ENCODE data around the gene TMEM269.

The TMEM269 gene

DNA sequence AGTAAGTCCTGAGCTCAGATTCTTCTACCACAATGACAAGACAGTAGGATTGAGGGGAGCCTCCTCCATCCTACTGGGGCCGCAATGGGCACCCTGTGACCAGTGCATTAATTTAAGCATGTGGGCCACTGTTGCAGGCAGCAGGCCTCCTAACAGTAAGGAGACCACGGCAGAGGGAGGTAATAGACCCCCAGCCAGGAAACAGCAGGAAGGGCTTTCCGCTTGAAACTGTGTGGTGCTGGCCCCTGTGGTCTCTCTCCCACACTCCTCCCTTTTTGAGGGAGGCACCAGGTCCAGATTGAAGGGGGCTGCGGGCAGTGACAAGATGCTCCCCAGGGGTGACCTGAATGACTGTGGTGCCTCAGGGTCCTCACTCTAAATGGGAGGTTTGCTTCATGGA lies 43.1 kb upstream of the TMEM269 start:
- POLR2A ChIA-PET (ENCODE audit: low non-redundant PET) = no interaction called here
- TF ChIP-seq, protein P1, sequence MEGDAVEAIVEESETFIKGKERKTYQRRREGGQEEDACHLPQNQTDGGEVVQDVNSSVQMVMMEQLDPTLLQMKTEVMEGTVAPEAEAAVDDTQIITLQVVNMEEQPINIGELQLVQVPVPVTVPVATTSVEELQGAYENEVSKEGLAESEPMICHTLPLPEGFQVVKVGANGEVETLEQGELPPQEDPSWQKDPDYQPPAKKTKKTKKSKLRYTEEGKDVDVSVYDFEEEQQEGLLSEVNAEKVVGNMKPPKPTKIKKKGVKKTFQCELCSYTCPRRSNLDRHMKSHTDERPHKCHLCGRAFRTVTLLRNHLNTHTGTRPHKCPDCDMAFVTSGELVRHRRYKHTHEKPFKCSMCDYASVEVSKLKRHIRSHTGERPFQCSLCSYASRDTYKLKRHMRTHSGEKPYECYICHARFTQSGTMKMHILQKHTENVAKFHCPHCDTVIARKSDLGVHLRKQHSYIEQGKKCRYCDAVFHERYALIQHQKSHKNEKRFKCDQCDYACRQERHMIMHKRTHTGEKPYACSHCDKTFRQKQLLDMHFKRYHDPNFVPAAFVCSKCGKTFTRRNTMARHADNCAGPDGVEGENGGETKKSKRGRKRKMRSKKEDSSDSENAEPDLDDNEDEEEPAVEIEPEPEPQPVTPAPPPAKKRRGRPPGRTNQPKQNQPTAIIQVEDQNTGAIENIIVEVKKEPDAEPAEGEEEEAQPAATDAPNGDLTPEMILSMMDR (conservative IDR thresholded peaks at IDR 0.05; ENCODE audit: low read depth) = no peak
- H3K27ac ChIP-seq = peak overlapping the region; percentile 92
- CTCF ChIA-PET = no interaction called here
- DNase-seq (ENCODE audit: low spot score) = no peak

DNA sequence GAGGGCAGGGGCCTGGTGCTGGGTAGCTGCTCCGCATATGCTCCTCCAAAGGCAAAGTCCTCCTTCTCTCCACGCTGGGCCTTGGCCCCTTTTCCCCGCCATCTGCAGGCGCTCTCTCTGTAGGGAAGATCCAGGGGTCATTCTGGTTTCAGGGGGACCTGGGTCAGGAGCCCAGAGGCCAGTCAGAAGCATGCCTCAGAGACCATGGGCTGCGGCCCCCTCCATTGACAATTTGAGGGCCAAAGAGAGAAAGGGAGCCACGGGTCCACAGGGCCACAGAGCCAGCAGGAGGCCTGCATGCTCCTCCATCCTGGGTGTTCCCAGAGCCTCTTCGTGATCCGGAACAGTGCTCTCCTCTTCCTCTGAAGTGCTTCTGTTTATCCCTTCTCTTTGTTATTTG lies 42.6 kb upstream of the TMEM269 start:
- peak overlapping the region; percentile 92 for H3K27ac ChIP-seq
- TF ChIP-seq, protein P1 (conservative IDR thresholded peaks at IDR 0.05; ENCODE audit: low read depth) = no peak
- ChIA-PET POLR2A (ENCODE audit: low non-redundant PET) (no interaction called here), CTCF (interaction anchor here (1.5 kb wide), 1 partner anchor 24 kb away, joined by 5 read pairs; no protein-coding TSS in a partner anchor)
- DNase-seq (ENCODE audit: low spot score) = no peak

DNA sequence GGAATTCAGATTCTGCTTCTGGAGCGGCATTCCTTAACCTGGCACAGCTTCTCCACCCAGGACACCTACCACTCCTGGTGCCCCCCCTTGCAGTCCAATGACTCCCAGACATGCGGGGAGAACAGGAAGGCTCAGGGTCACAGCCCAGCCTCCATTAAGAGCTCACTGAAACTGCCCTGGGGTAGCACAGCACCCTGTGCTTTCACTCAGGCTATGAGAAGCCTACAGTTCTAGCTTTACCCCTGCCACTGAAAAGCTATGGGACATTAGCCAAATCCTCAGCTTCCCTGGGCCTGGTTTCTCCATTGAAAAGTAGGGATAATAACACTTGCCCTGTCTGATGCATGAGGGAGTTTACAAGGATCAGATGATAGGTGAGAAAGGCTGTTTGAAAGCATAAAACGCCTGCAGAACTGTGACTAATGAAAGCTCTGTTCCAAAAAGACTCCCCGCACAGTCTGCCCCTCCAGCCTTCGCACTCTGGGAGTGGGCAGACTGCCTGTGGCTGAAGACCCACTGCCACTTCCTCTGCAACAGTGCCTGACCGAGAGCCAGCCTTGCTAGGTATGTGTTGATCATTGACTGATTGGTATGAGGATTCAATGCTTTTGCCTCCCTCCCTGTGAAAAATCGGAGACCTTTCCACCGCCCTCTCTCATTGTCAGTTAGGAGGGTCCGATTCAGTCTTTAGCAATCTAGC lies 42.0 kb upstream of the TMEM269 start:
- DNase-seq (ENCODE audit: low spot score) = no peak
- CTCF ChIA-PET = interaction anchor here (0.6 to 1.5 kb wide), 3 partner anchors 23 to 557 kb away, joined by 3 to 5 read pairs (median 4); no protein-coding TSS in a partner anchor
- peak overlapping the region; percentile 92 for H3K27ac ChIP-seq
- POLR2A ChIA-PET (ENCODE audit: low non-redundant PET) = no interaction called here
- TF ChIP-seq, protein P1 (conservative IDR thresholded peaks at IDR 0.05; ENCODE audit: low read depth) = no peak

DNA sequence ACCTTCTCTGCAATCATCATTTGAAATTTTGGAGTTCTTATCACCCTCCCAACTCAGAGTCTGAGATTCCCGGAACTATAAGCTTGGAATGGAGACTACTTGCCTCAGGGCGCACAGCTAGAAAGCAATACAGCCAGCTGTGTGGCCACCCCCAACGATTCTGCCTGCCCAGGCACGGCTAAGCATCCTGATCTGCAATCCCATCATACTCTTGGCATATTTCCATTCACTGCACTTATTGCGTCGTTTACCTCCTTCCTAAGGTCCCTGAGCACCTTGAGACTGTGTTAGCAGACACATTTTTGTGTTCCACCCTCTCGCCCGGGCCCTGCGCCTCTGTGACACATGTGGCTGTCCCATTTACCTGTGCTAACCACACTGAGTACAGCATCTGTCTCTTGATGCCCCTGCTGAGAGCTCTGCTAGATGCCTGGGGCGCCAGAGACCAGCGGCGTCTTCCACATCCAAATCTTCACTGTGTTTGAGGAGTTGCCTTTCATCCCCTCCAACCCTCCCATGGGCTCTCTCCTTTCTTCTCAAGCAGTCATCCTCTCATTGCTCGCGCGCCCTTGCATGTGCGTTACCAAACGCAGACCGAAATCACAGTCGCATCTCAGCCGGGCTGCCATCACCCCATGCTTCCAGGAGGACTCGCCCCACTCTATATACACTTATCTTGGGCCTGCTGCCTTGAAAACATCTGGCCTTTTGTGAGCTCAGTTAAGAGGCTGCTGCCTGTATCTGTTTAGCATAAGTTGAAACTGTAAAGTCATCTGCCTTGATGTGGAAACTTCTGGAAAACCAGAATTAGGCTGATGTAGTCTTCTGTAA lies 41.3 kb upstream of the TMEM269 start:
- POLR2A ChIA-PET (ENCODE audit: low non-redundant PET) = no interaction called here
- CTCF ChIA-PET = interaction anchor here (0.7 to 1.5 kb wide), 2 partner anchors 22 to 558 kb away, joined by 3 to 5 read pairs; no protein-coding TSS in a partner anchor

DNA sequence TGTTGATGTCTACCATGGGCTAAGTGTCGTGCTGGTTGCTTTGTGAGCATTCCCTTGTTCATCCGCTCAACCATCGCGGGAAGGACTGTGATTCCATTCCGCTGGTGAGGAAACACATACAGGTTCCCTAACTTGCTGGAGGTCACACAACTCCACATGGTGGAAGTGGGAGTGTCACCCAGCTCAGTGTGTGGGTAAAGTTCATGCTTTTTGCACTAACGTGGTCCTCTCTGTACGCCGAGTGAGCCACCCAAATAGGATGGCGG lies 40.7 kb upstream of the TMEM269 start:
- peak overlapping the region; percentile 92 for H3K27ac ChIP-seq
- ChIA-PET POLR2A (ENCODE audit: low non-redundant PET) (no interaction called here), CTCF (no interaction called here)
- TF ChIP-seq, protein P1 (conservative IDR thresholded peaks at IDR 0.05; ENCODE audit: low read depth) = no peak
- no peak for DNase-seq (ENCODE audit: low spot score)

More for the DNA sequence above, 41.3 kb upstream of the TMEM269 start:
- DNase-seq (ENCODE audit: low spot score) = peak; percentile 89
- TF ChIP-seq, protein P1 (conservative IDR thresholded peaks at IDR 0.05; ENCODE audit: low read depth) = no peak
- H3K27ac ChIP-seq = peak overlapping the region; percentile 92

DNA sequence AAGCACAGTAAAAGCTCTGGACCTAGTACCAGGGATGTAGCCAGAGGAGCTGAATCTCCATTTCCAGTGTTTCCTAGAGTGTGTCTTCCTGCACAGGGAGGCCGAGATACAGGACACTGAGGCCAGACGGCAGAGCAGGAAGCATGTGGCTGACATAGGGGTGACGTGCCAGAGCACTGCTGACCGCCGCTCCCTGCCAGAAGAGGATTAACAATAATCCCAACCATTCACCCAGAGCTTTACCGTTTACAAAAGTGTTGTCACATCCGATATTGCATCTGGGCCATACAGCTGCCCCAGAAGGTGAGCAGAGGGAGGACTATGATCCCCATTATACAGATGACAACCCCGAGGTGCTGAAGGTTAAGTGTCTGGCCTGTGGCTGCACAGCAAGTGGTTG lies 38.9 kb upstream of the TMEM269 start:
- TF ChIP-seq, protein P1 (conservative IDR thresholded peaks at IDR 0.05; ENCODE audit: low read depth) = no peak
- peak overlapping the region; percentile 48 for H3K27ac ChIP-seq
- DNase-seq (ENCODE audit: low spot score) = no peak
- POLR2A ChIA-PET (ENCODE audit: low non-redundant PET) = no interaction called here
- CTCF ChIA-PET = interaction anchor here (0.6 to 0.7 kb wide), 2 partner anchors 34 to 271 kb away, joined by 3 read pairs; no protein-coding TSS in a partner anchor

All from RWPE1 (cell line).